Activated CD8-positive, alpha-beta memory T cell treated with anti-CD3 and anti-CD28 coated beads, Interleukin-2, amount 50 U/mL, for 48 hours (primary cell): ENCODE results near the gene NUTM2E.
"Not testable (repeated sequence)": the region's sequence is repeated elsewhere in the genome, so short reads cannot be mapped to it uniquely, and the experiment has no call there.

Experiments used
- DNase-seq: peaks from one replicate; pipeline ENCODE4 v3.0.0-alpha.2; 2020

Gene NUTM2E

GRCh38 chr10:79866903-79867551 lies 40.5 kb downstream of the NUTM2E start:
- DNase-seq: not testable (repeated sequence)

GRCh38 chr10:79868023-79868422 lies 41.5 kb downstream of the NUTM2E start:
- not testable (repeated sequence) for DNase-seq

DNA sequence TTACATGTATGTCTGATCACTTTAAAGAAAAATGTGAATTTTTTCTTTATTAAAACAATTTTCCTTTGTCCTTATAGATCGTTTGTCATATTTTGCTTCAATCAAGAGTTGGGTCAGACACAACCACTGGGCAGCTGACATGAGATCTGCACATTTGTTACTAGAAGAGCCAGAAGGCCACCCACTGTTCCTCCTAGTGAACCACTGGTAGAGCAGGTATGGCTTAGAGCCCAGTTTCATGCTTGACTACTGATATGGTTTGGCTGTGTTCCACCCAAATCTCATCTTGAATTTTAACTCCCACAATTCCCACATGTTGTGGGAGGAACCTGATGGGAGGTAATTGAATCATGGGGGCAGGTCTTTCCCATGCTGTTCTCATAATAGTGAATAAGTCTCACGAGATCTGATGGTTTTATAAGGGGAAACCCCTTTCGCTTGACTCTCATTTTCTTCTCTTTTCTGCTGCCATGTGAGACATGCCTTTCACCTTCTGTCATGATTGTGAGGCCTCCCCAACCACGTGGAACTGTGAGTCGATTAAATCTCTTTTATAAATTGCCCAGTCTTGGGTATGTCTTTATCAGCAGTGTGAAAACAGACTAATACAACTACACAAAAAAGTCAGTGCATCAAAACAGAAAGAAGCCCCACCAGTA lies 43.0 kb downstream of the NUTM2E start:
- not testable (repeated sequence) for DNase-seq

DNA sequence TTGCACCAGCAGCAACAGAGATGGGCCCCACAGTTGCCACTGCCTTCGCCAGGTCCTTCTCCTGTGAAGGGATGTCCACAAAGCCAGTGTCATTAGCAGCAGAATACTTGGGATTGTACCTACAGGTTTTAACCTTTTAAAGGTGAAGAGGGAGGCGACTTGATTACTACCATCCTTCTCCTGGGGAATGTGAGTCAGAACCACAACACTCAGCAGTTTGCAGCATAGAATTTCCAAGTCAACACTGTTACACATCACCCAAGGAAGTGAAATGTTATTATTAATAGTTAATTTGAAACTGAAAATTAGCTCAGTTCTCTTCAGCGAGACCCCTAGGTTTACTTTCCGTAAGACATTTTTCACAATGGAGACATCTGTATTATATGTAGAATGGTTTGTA lies 45.2 kb downstream of the NUTM2E start:
- DNase-seq: not testable (repeated sequence)
